ENCODE results near the gene APBA1. TPM values are rescaled to one million over a fixed set of nuclear protein-coding genes. Genes with fewer than 3 reads are reported as not detected.

APBA1 gene
- polyA plus RNA-seq, 1 experiment, result 4.6 TPM

- no peak for DNase-seq (ENCODE audit: low read depth)
- ChIA-PET CTCF (no interaction called here), POLR2A (no interaction called here)
- no peaks in the 10 kb centered on the region for H3K27me3 ChIP-seq (ENCODE audit: control insufficient read depth, insufficient read depth, low read length)
- TF ChIP-seq, protein P1, sequence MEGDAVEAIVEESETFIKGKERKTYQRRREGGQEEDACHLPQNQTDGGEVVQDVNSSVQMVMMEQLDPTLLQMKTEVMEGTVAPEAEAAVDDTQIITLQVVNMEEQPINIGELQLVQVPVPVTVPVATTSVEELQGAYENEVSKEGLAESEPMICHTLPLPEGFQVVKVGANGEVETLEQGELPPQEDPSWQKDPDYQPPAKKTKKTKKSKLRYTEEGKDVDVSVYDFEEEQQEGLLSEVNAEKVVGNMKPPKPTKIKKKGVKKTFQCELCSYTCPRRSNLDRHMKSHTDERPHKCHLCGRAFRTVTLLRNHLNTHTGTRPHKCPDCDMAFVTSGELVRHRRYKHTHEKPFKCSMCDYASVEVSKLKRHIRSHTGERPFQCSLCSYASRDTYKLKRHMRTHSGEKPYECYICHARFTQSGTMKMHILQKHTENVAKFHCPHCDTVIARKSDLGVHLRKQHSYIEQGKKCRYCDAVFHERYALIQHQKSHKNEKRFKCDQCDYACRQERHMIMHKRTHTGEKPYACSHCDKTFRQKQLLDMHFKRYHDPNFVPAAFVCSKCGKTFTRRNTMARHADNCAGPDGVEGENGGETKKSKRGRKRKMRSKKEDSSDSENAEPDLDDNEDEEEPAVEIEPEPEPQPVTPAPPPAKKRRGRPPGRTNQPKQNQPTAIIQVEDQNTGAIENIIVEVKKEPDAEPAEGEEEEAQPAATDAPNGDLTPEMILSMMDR (IDR thresholded peaks at IDR 0.05; ENCODE audit: insufficient read depth, low read depth, low read length), result no peak
- no peak overlapping the region for H3K4me3 ChIP-seq (ENCODE audit: low read depth, low read length)
- H3K36me3 ChIP-seq (ENCODE audit: control insufficient read depth, insufficient read depth, low read length), result no peaks in the 10 kb centered on the region
These were observed 144.7 kb downstream of the APBA1 start for GRCh38 chr9:69527454-69527853.

GRCh38 chr9:69526699-69527098 lies 145.5 kb downstream of the APBA1 start:
- no peak for DNase-seq (ENCODE audit: low read depth)
- TF ChIP-seq, protein P1 (IDR thresholded peaks at IDR 0.05; ENCODE audit: insufficient read depth, low read depth, low read length), result no peak
- CTCF ChIA-PET, result interaction anchor here (0.6 kb wide), 1 partner anchor 20 kb away, joined by 3 read pairs; no protein-coding TSS in a partner anchor
- H3K36me3 ChIP-seq (ENCODE audit: control insufficient read depth, insufficient read depth, low read length), result no peaks in the 10 kb centered on the region
- POLR2A ChIA-PET, result no interaction called here
- no peak overlapping the region for H3K4me3 ChIP-seq (ENCODE audit: low read depth, low read length)
- no peaks in the 10 kb centered on the region for H3K27me3 ChIP-seq (ENCODE audit: control insufficient read depth, insufficient read depth, low read length)

DNA sequence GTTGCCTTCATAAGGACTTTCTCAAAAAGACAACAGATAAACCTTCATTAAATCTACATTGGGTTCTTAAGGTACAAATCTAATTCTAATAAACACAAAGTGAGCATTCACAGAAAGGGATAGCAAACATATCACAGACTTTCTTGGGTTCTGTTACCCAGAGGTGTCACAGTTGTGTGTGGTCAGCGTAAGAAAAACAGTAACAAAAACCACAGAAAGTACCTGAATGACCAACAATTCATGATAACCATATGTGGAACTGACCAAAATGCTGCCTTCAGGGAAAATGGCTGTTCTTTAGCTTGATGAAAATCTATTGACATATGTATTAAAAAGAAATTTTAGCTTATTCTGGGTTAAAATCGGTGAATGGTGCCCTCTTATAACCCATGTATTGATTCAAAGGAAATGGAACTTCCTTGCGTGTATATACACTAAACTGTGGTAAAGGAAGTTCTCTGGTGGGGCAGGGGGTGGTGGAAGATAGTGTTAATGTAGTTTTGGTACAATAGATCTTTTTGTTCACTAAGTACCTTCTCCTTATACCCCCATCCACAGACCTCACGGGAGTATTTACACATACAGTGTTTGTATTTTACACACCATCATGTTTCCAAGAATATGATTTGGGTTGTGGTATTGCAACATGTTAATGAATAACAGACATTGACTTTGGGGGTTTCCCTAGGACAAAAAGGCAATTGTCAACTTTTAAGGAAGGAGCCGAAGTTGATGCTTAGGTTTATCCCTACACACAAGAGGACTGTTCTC lies 152.5 kb downstream of the APBA1 start:
- no peak overlapping the region for H3K4me3 ChIP-seq (ENCODE audit: low read depth, low read length)
- no peaks in the 10 kb centered on the region for H3K36me3 ChIP-seq (ENCODE audit: control insufficient read depth, insufficient read depth, low read length)
- TF ChIP-seq, protein P1 (IDR thresholded peaks at IDR 0.05; ENCODE audit: insufficient read depth, low read depth, low read length), result no peak
- no peaks in the 10 kb centered on the region for H3K27me3 ChIP-seq (ENCODE audit: control insufficient read depth, insufficient read depth, low read length)
- ChIA-PET POLR2A (no interaction called here), CTCF (no interaction called here)
- DNase-seq (ENCODE audit: low read depth), result no peak

GRCh38 chr9:69516353-69517322 lies 155.5 kb downstream of the APBA1 start:
- no peak overlapping the region for H3K4me3 ChIP-seq (ENCODE audit: low read depth, low read length)
- no peaks in the 10 kb centered on the region for H3K27me3 ChIP-seq (ENCODE audit: control insufficient read depth, insufficient read depth, low read length)
- TF ChIP-seq, protein P1 (IDR thresholded peaks at IDR 0.05; ENCODE audit: insufficient read depth, low read depth, low read length), result no peak
- DNase-seq (ENCODE audit: low read depth), result no peak
- no peaks in the 10 kb centered on the region for H3K36me3 ChIP-seq (ENCODE audit: control insufficient read depth, insufficient read depth, low read length)
- CTCF ChIA-PET, result no interaction called here
- POLR2A ChIA-PET, result no interaction called here

GRCh38 chr9:69515810-69516209 lies 156.4 kb downstream of the APBA1 start:
- DNase-seq (ENCODE audit: low read depth), result no peak
- POLR2A ChIA-PET, result no interaction called here
- TF ChIP-seq, protein P1 (IDR thresholded peaks at IDR 0.05; ENCODE audit: insufficient read depth, low read depth, low read length), result no peak
- Histone ChIP-seq H3K4me3 (ENCODE audit: low read depth, low read length) (no peak overlapping the region), H3K27me3 (ENCODE audit: control insufficient read depth, insufficient read depth, low read length) (no peaks in the 10 kb centered on the region), H3K36me3 (ENCODE audit: control insufficient read depth, insufficient read depth, low read length) (no peaks in the 10 kb centered on the region)
- CTCF ChIA-PET, result no interaction called here

Measured in BJ (cell line).